Measurements from ENCODE around the gene DNAJB12.

The DNAJB12 gene

GRCh38 chr10:72332423-72333111 is 22.2 kb downstream of the DNAJB12 start:
- DNase-seq (ENCODE audit: low read depth) = no peak
- no peak overlapping the region for H3K4me3 ChIP-seq (ENCODE audit: low read depth, low read length)
- TF ChIP-seq CTCF (IDR thresholded peaks at IDR 0.05; ENCODE audit: low read depth, low read length, missing control alignments) = no peak

GRCh38 chr10:72331575-72332422 is 22.9 kb downstream of the DNAJB12 start:
- peak; percentile 64 for DNase-seq (ENCODE audit: low read depth)
- H3K4me3 ChIP-seq (ENCODE audit: low read depth, low read length) = no peak overlapping the region
- TF ChIP-seq CTCF (IDR thresholded peaks at IDR 0.05; ENCODE audit: low read depth, low read length, missing control alignments) = peak; percentile 22

GRCh38 chr10:72330069-72330426 is 24.7 kb downstream of the DNAJB12 start:
- no peak for TF ChIP-seq CTCF (IDR thresholded peaks at IDR 0.05; ENCODE audit: low read depth, low read length, missing control alignments)
- no peak for DNase-seq (ENCODE audit: low read depth)
- H3K4me3 ChIP-seq (ENCODE audit: low read depth, low read length) = no peak overlapping the region

- H3K4me3 ChIP-seq (ENCODE audit: low read depth, low read length) = no peak overlapping the region
- no peak for DNase-seq (ENCODE audit: low read depth)
- TF ChIP-seq CTCF (IDR thresholded peaks at IDR 0.05; ENCODE audit: low read depth, low read length, missing control alignments) = no peak
These were observed 25.2 kb downstream of the DNAJB12 start for GRCh38 chr10:72329290-72330068.

- no peak overlapping the region for H3K4me3 ChIP-seq (ENCODE audit: low read depth, low read length)
- no peak for DNase-seq (ENCODE audit: low read depth)
These were observed 25.9 kb downstream of the DNAJB12 start for GRCh38 chr10:72328829-72329204.

More at GRCh38 chr10:72328829-72329204, 25.9 kb downstream of the DNAJB12 start:
- TF ChIP-seq CTCF (IDR thresholded peaks at IDR 0.05; ENCODE audit: low read depth, low read length, missing control alignments) = no peak
